ENCODE measurements around the gene ESYT2.

Gene ESYT2

GRCh38 chr7:158774952-158775351 lies 54.4 kb downstream of the ESYT2 start:
- DNase-seq (ENCODE audit: low spot score): no peak
- TF ChIP-seq, protein P1, sequence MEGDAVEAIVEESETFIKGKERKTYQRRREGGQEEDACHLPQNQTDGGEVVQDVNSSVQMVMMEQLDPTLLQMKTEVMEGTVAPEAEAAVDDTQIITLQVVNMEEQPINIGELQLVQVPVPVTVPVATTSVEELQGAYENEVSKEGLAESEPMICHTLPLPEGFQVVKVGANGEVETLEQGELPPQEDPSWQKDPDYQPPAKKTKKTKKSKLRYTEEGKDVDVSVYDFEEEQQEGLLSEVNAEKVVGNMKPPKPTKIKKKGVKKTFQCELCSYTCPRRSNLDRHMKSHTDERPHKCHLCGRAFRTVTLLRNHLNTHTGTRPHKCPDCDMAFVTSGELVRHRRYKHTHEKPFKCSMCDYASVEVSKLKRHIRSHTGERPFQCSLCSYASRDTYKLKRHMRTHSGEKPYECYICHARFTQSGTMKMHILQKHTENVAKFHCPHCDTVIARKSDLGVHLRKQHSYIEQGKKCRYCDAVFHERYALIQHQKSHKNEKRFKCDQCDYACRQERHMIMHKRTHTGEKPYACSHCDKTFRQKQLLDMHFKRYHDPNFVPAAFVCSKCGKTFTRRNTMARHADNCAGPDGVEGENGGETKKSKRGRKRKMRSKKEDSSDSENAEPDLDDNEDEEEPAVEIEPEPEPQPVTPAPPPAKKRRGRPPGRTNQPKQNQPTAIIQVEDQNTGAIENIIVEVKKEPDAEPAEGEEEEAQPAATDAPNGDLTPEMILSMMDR (IDR thresholded peaks at IDR 0.05; ENCODE audit: extremely low read depth, insufficient read depth, missing control alignments): no peak
- in situ Hi-C loops (cut with MboI; ENCODE audit: low pct_unique_long_range_greater_than_20kb, low sequenced_read_pairs, unreplicated experiment): no loop called here

DNA sequence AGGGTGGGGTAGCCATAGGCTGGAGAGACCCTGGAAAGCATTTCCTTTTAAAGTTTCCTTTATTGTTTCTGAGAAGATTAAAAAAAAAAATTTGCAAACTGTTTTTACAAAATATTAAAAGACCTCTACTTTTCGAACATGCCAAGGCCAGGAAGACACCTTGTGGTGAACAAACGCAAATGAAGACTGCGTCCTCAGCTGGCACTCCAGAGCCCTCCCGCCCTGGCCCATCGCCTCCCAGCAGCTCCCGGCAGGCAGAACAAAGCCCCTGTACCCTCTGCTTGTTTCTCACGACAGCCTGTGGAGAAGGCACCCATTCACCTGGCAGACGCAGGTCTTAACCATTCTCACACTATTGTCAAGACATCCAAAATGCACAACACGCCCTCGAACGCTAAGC lies 56.4 kb downstream of the ESYT2 start:
- no peak for DNase-seq (ENCODE audit: low spot score)
- in situ Hi-C loops (cut with MboI; ENCODE audit: low pct_unique_long_range_greater_than_20kb, low sequenced_read_pairs, unreplicated experiment): no loop called here
- TF ChIP-seq, protein P1 (IDR thresholded peaks at IDR 0.05; ENCODE audit: extremely low read depth, insufficient read depth, missing control alignments): no peak

GRCh38 chr7:158771213-158771834 lies 58.0 kb downstream of the ESYT2 start:
- in situ Hi-C loops (cut with MboI; ENCODE audit: low pct_unique_long_range_greater_than_20kb, low sequenced_read_pairs, unreplicated experiment): no loop called here
- DNase-seq (ENCODE audit: low spot score): no peak
- TF ChIP-seq, protein P1 (IDR thresholded peaks at IDR 0.05; ENCODE audit: extremely low read depth, insufficient read depth, missing control alignments): no peak

GRCh38 chr7:158767707-158768106 lies 61.6 kb downstream of the ESYT2 start:
- TF ChIP-seq, protein P1 (IDR thresholded peaks at IDR 0.05; ENCODE audit: extremely low read depth, insufficient read depth, missing control alignments): no peak
- in situ Hi-C loops (cut with MboI; ENCODE audit: low pct_unique_long_range_greater_than_20kb, low sequenced_read_pairs, unreplicated experiment): no loop called here

GRCh38 chr7:158766570-158767281 lies 62.6 kb downstream of the ESYT2 start:
- DNase-seq (ENCODE audit: low spot score): no peak
- TF ChIP-seq, protein P1 (IDR thresholded peaks at IDR 0.05; ENCODE audit: extremely low read depth, insufficient read depth, missing control alignments): no peak
- in situ Hi-C loops (cut with MboI; ENCODE audit: low pct_unique_long_range_greater_than_20kb, low sequenced_read_pairs, unreplicated experiment): no loop called here

More at GRCh38 chr7:158767707-158768106, 61.6 kb downstream of the ESYT2 start:
- no peak for DNase-seq (ENCODE audit: low spot score)

GRCh38 chr7:158765020-158765419 lies 64.3 kb downstream of the ESYT2 start:
- in situ Hi-C loops (cut with MboI; ENCODE audit: low pct_unique_long_range_greater_than_20kb, low sequenced_read_pairs, unreplicated experiment): no loop called here
- DNase-seq (ENCODE audit: low spot score): no peak
- TF ChIP-seq, protein P1 (IDR thresholded peaks at IDR 0.05; ENCODE audit: extremely low read depth, insufficient read depth, missing control alignments): no peak
